Hematopoietic multipotent progenitor cell treated with erythropoietin and hydrocortisone succinate and interleukin-3 and kit ligand, for 6 days (in vitro differentiated cells): ENCODE data around the gene HOXB4.

ENCODE experiments used
- DNase-seq: peaks from one replicate; pipeline ENCODE4 v3.0.0-alpha.2; 2015

The HOXB4 gene

DNA sequence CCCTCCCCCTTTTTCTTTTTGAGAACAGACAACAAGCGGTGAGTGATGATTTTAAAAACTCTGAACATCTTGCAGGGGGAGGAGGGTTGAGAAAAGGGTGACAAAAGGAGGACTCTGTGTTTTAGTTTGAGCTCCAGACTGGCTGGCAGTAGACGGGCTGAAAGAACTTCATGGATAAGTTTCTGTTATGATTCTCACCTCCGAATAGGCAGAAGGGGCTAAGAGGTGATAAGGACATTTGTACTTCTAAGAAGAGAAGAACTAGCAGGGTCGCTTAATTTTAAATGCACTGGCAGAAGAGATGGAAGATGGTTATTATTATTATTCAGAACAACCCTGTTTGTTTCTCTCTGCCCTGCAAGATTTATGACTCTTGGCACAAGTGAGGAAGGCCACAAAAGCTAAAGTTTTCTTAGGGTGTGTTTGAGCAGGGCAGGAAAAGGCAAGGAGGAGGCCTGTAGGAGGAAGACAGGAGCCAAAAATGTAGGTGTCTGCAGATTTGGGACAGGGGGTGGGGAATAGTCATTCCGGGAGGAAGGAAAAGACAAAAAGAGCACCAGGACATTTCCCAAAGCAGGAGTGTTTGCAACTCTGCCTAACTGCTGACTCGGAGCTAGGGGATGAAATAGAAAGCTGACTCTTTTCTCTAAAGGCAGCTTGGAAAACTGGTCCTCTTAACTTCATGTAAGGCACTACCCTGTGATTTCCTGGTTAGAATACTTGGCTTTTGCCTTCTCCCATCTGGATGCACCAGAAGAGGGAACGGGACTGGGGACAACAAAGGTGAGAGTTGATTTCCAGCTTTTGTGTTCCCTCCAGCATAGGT, 21.4 kb downstream of the HOXB4 start:
- DNase-seq, result no peak

DNA sequence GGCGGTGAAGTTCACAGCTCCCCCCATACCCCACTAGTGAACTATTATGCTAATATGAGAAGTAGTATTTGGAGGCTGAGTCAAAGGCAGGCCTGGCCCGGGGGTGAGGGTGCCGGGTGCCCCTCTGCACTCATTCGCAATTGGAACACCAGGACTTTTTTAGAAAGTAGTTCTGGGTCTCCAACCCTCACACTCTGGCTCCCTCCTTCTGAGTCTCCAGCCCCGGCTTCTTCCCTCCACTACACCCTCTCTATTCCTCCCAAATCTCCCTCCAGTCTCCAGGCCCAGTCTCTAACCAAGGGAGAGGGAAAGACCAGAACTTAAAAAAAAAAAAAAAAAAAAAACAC, 21.9 kb downstream of the HOXB4 start:
- no peak for DNase-seq

DNA sequence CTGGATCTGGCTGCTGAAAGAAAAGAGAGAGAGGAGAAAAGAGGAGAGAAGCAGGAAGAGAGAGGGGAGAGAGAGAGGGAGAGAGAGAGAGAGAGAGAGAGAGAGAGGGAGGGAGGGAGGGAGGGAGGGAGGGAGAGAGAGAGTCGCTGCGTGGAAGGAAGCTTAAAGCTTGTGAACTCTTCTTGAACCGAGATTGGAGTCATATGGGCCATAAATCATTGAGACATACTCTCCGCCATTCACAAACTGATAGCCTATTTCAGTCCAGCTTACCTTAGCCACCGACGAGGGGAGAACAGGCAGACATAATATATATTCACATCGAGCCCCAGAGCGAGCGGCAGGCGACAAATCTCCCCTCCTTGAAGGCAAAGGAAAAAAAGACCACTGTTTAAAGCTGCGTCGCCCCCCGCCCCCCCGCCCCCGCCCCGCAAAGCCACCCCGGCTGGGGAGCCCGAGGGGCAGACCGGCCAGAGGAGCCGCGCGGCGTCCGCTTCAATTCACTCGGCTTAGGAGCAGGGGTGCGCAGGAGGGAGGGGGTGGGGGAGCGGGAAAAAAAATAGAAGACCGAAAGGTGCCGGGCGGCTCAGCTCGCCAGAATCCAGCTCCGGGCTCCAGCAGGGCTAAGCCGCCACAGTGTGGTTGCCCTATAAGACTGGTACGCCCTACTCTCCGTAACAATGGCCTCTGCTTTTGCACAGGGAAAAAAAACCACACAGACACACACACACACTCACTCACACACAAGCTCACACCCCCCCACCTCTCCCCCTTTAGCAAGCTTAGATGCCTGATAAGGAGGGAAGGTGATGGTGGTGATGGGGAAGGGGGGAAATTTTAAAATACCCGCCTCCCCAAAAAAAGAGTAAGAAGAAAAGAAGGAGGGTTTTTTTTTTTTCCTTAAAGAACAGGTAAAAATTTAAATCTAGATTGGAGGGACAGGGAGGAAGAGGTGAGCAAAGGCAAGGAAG, 22.6 kb downstream of the HOXB4 start:
- DNase-seq, result peak; percentile 60

DNA sequence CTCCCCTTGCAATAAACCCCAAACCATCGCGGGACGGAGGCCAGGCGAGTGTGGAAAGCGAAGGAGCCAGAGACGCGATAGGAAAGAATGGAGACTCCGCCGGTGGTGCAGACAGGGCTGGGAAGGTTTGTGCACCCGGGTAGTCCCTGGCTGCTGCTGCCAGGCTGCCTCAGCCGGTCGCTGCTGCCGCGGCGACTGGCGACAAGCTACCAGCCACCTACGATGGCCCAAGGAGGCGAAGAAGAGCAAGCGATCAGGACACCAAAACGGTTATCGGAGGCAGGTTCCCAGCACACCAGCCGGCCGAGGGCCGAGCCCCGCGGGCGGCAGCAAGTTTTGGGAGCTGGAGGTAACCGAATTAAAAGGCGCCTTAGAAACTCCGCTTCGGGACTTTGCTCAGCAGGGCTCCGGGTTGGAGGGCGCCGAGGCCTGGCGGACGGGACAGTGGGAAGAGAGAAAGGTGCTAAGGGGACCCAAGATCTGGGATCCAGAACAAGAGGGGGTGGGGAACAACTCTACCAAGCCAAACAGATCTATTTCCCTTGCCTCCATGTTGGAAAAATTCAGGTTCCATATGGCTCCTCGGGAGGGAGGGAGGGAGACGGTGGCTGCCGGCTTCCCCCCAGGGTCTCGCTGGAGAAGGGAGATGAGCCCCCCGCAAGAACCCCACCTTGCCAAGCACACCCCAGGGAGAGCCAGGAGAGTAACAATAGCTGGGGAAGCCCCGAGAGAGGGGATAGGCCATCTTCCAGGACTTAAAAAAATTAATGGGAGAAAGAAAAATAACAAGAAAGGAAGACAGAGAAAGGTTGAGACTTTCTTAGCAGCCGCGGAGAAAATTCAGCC, 23.5 kb downstream of the HOXB4 start:
- no peak for DNase-seq

DNA sequence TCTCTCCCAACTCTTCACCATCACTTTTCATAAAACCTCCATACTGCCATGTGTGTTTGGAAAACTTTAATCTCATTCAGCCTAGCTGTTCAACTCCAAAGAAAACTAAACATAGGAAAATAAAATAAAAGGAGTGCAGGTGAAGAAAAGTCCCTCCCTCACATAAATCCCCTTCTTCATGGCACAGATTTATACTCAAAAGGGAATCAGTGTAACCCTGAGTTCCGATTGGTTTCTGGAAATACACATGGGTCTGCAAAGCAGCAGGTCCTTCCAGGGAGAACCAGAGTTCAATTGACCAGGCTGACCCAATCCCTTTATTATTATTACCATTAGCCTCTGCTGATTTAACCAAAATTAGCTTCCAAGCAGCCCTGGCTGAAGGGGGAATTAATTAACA, 24.3 kb downstream of the HOXB4 start:
- no peak for DNase-seq

DNA sequence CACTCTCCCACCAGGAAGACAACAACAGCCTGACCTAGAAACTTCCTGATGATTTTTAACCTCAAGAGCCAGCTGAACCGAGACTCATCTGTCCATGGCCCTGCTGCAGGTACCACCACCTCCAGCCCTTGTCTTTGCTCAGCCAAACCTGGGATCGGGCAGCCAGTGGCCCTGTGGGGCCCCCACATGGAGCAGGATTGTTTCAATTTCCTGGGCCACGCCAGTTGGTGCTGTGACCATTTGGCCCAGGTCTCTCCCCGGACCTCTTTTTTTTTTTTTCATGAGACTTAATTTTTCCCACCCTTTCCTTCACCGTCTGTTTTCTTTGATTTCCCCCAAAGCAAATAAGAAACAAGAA, 25.0 kb downstream of the HOXB4 start:
- no peak for DNase-seq

DNA sequence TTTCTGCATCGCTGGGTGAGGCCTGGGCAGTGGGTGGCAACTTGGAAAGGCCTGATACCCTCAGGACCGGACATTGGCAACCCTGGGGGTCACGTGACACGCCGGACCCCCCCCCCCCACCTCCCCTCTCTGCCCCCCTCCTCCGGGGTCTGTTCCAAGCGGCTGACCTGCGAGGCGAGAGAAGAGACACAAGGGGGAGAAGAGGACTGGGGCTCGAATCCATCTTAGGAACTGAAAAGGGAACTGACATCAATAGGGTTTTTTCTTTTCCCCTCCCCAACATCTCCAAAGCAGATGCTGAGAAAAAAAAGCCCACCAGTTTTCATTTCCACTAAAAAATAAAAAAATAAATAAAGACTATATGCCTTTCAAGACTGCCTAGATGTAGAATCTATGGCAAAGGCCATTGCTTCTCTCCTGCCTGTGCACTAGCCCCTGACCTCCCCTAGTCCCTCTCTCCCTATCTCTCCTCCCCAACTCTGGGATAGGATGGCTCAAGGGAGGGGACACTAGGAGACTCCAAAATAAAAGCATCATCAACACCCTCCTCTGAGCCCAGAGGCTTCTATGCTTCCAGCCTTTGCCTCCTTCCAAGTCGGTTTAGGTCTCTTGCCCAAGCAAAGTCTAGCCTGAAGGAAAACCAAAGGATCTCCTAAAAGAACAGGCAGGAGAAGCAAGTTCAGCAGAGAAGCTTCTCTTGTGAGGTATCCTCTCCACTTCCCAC, 25.5 kb downstream of the HOXB4 start:
- DNase-seq, result no peak

DNA sequence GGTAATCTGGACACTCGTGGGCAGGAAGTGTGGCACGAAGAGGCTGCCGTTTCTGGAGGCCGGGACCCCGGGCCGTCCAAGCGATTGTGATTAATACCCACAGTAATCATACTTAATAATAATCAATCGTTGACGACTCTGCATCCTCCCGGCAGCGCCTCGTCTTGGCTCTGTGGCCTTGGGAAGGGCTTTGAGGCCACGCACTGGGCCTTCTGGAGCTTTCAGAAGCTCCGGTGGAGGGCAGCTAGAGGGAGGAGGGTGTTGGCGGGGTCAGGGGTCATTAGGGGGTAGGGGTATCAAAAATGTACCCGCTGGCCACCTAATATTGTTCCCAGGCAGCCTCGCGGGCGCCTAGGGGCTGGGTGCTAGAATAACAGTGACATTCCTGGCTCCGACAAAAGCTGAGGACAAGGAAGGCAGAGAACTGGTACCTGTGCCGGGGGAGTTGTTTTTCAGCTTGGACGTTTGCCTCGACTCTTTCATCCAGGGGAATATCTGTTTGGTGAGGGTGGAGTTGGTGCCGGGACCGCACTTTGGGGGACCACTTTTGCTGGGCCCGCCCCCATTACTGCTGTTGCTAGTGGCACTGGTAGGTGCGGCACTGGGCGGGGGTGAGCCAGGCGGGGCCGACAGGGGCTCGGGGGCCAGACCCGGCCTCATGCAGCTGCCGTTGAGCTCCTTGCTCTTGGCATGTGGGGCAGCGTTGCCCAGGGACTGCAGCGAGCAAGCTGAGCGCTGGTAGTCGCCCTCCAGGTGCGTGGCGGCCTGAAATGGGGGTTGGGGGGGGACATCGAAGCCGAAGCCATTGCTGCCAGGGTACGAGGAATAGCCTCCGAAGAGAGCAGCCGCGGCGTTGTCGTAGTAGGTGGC, 26.3 kb downstream of the HOXB4 start:
- DNase-seq, result no peak

DNA sequence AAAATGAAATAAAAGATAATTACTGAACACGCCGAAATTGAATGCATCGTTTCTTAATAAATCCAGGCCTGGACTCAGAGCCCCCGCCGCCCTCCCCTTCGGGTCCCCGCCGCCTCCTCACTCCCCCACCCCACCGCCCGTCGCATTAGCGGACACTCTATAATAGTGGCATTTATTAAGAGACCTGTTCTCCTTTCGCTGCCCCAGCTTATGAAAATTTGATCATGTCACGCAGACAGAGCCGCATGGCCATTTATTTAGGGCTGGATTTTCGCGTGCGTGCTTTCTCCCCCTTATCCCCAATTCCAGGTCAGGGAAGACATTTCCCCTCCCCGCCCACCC, 27.0 kb downstream of the HOXB4 start:
- no peak for DNase-seq

DNA sequence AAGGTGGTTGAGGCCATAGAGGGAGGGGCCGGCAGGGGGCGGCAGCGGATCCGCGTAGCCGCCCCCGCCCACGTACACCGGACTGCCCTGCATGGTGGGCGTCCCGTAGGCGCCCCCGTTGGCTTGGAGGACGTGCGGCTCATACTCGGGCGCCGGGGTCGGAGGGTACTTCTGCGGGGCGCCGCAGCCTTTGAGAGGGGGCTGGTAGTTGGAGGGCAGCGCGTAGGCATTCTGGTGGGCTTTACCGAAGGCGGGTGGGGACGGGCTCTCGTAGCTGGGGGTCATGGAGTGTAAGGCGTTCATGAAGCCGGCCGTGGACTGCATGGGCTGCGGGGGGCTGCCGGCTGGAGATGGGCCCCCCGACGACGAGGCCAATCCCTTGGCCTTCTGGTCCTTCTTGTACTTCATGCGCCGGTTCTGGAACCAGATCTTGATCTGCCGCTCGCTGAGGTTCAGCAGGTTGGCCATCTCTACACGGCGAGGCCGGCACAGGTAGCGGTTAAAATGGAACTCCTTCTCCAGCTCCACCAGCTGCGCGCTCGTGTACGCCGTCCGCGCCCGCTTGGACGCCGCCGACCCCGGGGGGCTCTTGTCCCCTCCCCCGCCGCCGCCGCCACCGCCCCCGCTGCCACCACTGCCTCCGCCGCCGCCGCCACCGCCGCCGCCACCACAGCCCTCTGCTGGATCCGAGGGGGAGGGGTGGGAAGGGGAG, 27.5 kb downstream of the HOXB4 start:
- no peak for DNase-seq

DNA sequence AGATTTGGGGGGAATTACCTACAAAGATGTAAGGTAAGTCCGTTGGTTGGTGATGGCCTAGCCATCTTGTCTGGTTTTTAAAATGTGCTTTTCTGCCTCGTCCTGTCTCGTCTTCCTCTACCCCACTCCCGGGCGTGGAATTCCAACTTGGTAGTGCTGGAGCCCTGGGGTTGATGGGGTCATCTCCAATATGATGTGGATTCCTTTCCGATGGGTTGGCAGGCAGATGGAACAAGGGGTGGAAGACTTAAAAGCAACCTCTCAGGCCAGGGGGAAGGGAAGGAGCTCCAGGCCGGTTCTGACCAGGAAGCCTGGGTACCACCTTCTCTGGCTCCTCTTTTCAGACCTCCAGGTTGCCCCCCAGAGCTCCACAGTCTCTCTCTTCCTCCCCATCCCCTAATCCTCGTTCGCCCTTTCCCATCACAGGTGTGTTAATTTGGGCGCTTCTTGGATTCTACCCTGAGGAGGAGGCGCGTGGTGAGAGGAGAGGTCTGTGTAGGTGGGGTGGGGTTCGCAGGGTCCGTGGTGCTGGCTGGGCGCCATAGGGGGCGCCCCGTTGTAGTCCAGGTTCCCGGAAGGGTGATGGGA, 28.1 kb downstream of the HOXB4 start:
- no peak for DNase-seq

DNA sequence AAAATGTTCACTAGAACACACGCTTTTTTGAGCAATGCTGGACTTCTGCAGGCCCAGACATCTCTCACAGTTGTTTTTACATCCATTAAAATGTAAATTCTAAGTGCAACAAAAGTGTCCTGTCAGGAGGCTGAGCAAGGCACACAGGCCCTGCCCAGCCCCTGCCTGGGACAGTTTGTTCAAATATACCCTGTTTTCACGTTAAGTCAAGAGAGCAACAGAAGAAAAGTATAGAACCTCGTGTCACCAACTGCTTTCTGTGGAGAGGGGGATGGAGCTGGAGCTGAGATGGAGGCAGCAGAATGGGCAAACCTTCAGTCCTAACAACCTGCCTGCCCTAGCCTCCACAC, 28.9 kb downstream of the HOXB4 start:
- no peak for DNase-seq

DNA sequence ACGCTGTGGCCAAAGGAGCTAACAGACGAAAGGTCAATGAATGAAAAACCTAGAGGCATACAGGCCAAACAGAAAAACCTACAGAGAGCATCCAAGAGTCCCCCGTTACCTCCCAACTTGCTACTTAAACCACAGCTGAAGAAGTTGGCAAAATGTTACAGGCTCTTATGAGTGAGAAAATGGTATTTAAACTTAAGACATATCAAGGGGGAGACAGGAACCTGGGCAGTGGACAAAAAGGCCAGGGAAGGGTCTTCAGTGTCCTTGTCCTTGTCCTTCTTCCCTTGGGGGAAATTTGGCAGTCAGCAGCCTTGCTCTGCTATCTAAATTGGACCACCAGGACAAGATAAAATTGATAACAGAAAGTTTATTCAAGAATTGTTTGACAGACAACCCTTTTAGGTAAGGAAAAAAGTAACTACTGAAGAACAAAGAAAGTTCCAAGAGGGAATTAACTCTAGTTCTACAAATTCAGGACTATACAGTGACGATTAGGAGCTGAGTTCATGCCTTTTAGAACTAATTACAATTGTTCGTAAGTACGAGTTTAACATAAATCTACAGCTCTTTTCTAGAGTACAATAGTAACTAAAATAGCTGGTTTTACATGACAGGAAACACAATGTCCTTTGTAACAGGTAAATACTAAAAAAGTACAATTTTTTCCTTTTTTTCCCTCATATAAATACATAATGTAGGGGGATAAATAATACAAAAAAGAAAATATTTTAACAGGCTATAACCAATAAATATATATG, 29.4 kb downstream of the HOXB4 start:
- DNase-seq, result no peak

DNA sequence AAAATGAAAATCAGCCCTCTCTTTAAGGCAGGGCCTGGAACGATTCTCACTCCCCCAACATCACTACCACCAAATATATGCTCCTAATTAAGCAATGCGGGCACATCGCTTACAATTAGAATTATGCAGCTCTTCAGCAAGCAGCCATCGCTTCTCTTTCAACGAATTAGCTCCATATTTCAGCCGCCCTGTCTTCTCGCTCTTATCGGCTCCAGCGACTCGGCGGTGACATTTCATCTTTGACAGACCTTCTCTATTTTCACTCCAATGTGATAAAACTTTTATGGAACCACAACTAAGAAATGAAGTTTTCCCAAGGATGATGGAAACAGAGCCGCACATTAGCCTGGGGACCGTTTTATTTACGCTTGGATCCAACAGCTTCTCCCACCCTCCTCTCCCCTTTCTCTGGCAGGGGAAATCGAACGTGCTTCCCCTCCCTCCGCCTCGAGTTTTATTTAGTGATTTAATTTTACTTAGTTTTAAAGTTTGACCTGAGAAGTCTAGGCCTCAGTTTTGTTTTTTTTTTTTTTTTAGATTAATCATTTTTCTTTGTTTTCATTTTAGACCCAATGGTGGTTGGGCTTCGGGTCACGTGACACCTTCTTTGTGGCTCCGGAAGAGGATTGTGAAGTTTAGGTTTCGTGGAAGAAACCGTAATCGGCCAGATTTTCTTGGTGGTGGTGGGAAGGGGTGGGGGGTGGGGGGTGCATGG, 30.2 kb downstream of the HOXB4 start:
- peak; percentile 87 for DNase-seq

DNA sequence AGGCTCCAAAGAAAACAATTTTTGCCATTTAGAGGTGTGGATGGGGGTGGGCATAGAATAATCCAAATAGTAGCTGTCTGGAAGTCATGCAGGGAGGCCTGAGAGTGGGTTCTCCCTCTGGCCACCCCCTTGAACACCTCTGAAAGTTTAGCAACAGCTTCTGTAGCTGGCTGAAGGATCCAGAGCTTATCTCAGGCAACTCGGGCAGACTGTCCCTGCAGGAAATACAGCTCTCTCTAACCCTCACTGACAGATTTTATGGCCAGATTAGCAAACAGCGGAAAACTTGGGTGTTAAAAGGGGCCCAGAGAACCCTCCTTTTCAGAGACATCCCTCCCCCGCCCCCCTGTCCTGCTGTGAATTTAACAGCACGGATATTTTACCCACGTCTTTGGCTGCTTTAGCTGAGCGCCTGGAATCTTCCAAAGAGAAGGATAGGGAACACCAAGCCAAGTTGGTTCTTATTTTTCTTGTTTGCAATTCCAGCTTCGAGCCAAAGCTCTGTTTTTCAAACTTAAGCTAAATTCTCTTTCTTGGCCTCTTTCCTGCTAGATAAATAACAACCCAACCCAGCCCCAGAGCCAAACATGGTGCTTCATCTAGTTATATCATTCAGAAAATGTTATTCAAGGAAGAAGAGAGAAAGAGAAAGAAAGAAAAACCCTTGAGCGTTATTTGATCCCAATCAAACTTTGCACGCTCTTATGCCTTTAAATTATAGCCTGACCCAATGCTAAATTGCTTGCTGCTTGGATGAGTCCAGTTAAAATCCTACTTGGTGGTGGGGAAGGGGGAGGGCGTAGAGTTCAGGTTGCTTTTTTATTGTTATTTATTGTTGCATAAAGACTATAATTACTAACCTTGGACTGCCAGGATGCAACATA, 31.0 kb downstream of the HOXB4 start:
- peak; percentile 96 for DNase-seq

DNA sequence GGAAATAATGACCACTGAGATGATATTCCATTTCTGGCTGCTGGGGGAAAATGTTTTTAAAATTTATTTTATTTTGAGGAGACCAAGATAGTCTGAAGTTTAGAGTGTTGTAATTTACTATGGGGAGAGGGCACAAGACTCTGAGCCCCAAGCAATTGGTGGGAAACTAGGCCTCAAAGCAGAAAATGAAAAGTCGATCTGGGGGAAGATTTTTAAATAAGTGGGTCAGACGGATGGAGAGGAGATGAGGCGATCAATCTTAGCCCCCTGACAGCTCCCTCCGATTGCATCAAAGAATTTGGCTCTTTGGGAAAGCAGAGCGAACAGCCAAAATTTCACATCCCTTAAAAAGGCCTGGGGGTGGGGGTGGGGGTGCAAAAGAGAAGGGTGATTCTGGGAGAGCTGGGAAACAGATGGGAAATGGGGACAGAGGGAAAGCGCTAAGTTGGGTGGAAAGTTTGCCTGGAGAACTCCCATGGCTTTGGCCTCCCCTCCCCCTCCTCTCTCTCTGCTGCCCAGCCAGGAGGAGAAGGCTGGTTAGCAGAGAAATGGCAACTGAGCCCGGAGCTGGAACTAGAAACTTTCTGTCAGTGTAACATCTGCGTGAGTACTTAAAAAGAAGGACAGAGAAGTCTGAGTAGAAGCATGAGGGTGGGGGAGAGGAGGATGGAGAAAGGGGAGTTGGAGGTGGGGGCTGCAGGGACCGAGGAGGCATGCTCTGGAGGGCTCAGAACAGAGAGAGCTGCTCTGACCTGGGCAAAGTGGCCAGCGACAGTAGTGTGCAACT, 31.8 kb downstream of the HOXB4 start:
- DNase-seq, result peak; percentile 56

DNA sequence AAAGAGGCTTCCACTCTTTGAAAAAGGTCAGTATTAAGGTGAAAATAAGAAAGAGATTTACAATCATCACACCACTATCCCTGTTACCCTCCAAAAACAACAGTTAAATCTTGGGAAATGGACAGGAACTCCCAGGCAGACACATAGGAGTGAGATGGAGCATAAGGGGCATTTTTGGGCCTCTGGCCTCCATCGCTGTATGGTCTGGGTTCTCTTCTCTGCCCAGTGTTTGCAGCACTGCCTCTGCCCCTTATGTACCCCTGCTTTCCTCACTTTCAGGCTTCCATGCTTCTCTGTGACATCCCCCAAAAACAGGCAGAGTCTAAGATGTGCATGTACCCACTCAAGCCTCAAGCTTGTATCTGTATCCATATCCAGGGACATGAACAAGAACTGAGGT, 32.6 kb downstream of the HOXB4 start:
- DNase-seq, result peak; percentile 31
